Ovary (tissue), 9 donors: Measurements from ENCODE around the gene DLG1. TPM values are rescaled to one million over a fixed set of nuclear protein-coding genes. Genes with fewer than 3 reads are reported as not detected.
A peak's percentile ranks its signal among the peaks of the same experiment; 100 is the strongest.

Experiments used
- DNase-seq, 5 donors: peaks; one replicate each; pipeline ENCODE4 v3.0.0-alpha.2; 2019 to 2020
- H3K27ac ChIP-seq, 2 donors: fragments of 200-600 bp; one replicate each; pipeline versions ENCODE4 v1.5.1 to v1.8.0; 2019 to 2022
- H3K27me3 ChIP-seq: fragments of 200-600 bp; one replicate; pipeline ENCODE4 v1.8.0; 2022
- H3K36me3 ChIP-seq: fragments of 200-600 bp; sonication (generic); one replicate; pipeline ENCODE4 v1.5.1; 2019
- H3K4me1 ChIP-seq: one replicate; pipeline ENCODE4 v1.8.1; 2013; ENCODE audit warnings: mild to moderate bottlenecking, moderate library complexity; ENCODE audit not compliant: insufficient read depth
- H3K4me3 ChIP-seq: fragments of 200-600 bp; sonication (generic); one replicate; pipeline ENCODE4 v1.5.1; 2017
- H3K9me3 ChIP-seq, 2 donors: fragments of 200-600 bp in 1 of 2; sonication (generic) in 1 of 2; one replicate each; pipeline versions ENCODE4 v1.5.1 to v1.8.1; 2013 to 2019; ENCODE audit warnings: mild to moderate bottlenecking in 1 of 2, moderate library complexity in 1 of 2
- EP300 ChIP-seq: sonication (generic); formaldehyde crosslinking; IDR thresholded peaks from one replicate; pipeline ENCODE4 v1.6.1; 2017; ENCODE audit warnings: antibody characterized with exemption
- POLR2A ChIP-seq: fragments of 450-650 bp; IDR thresholded peaks from one replicate; pipeline ENCODE4 v1.6.1; 2017; ENCODE audit warnings: antibody characterized with exemption, mild to moderate bottlenecking, moderate library complexity
- WGBS, 3 donors: extraction: QIAGEN DNeasy Blood & Tissue Kit in 1 of 3; methylation state at CpG; one replicate each; pipeline versions ENCODE4 v1.1.5 to v1.1.7; 2013 to 2017; 5-methylcytosine and 5-hydroxymethylcytosine counted together
- intact Hi-C, 4 donors: fragments of 100-400 bp; cut with DNase I; formaldehyde crosslinking; loops; one replicate each; pipeline versions ENCODE4 v1.11.0 to v1.15.1; 2022 to 2023
- polyA plus RNA-seq, 2 donors: library from polyadenylated mRNA; stranded (reverse); fragments of 200-250 nt in 1 of 2; fragments of 350-450 nt in 1 of 2; fragmentation: Illumina TruSeq in 1 of 2; extraction: RNeasy Lipid Tissue Mini Kit (QIAGEN cat#74804) in 1 of 2; gene quantifications; one replicate each; pipeline ENCODE4 v1.2.3, GENCODE V29; 2013 to 2014
- total RNA-seq, 7 donors: library from RNA; depleted of rRNA in 2 of 7; stranded (reverse); fragments of >200 nt in 2 of 7; fragmentation: NEBNext Ultra II Directional in 3 of 7; extraction: Animal tissue kit (Norgen Biotek cat#: 25700) in 3 of 7; gene quantifications; one replicate each; pipeline versions ENCODE4 v1.1.0 to v1.2.4, GENCODE V29; 2016 to 2023
- TF ChIP-seq, protein P1 (sequence below), 3 donors: fragments of 450-650 bp in 2 of 3; fragments of 200-600 bp in 1 of 3; IDR thresholded peaks; one replicate each; pipeline versions ENCODE4 v1.5.1 to v1.8.0; 2016 to 2022; ENCODE audit warnings: antibody characterized with exemption in 3 of 3, mild to moderate bottlenecking in 1 of 3
- donor health status: DM: no; HTN: no; CAD: no; lungs with moderate emphysema.
- donor health status: DM: no; HTN: no; CAD: no.
- donor health status: Bipolar disorder and iron deficiency.
- donor health status: DM: yes; HTN: yes; CAD: no.
- donor health status: DM: no; HTN: no; CAD: no.
- donor health status: DM: yes; HTN: yes; CAD: no.

Gene DLG1
- total and polyA plus RNA-seq, 9 donors, result 20.5 to 99.1 (median 62.5) TPM

- H3K27ac ChIP-seq, result no peak overlapping the region
- H3K4me1 ChIP-seq, result no peaks in the 10 kb centered on the region
- no peak overlapping the region for H3K4me3 ChIP-seq
- 86 to 92% (median 90%) methylated on average over 2 of the region's 2 CpGs for WGBS, 3 donors
- no peaks in the 10 kb centered on the region for H3K36me3 ChIP-seq
- H3K9me3 ChIP-seq, result no peaks in the 10 kb centered on the region
- H3K27me3 ChIP-seq, result no peaks in the 10 kb centered on the region
- no peak for DNase-seq
- intact Hi-C loops, result no loop called here
- TF ChIP-seq EP300 (no peak), POLR2A (no peak)
- TF ChIP-seq, protein P1, sequence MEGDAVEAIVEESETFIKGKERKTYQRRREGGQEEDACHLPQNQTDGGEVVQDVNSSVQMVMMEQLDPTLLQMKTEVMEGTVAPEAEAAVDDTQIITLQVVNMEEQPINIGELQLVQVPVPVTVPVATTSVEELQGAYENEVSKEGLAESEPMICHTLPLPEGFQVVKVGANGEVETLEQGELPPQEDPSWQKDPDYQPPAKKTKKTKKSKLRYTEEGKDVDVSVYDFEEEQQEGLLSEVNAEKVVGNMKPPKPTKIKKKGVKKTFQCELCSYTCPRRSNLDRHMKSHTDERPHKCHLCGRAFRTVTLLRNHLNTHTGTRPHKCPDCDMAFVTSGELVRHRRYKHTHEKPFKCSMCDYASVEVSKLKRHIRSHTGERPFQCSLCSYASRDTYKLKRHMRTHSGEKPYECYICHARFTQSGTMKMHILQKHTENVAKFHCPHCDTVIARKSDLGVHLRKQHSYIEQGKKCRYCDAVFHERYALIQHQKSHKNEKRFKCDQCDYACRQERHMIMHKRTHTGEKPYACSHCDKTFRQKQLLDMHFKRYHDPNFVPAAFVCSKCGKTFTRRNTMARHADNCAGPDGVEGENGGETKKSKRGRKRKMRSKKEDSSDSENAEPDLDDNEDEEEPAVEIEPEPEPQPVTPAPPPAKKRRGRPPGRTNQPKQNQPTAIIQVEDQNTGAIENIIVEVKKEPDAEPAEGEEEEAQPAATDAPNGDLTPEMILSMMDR (IDR thresholded peaks at IDR 0.05), result no peak
These were observed 130.9 kb downstream of the DLG1 start for GRCh38 chr3:197167549-197167948.

GRCh38 chr3:197165890-197166289, 132.5 kb downstream of the DLG1 start:
- no peaks in the 10 kb centered on the region for H3K36me3 ChIP-seq
- 92 to 98% (median 96%) methylated on average over 6 of the region's 6 CpGs for WGBS, 3 donors
- no peak overlapping the region for H3K27ac ChIP-seq
- H3K27me3 ChIP-seq, result no peaks in the 10 kb centered on the region
- H3K4me3 ChIP-seq, result no peak overlapping the region
- TF ChIP-seq EP300 (no peak), POLR2A (no peak)
- TF ChIP-seq, protein P1 (IDR thresholded peaks at IDR 0.05), result no peak
- H3K4me1 ChIP-seq, result no peaks in the 10 kb centered on the region
- intact Hi-C loops, result no loop called here
- H3K9me3 ChIP-seq, result no peaks in the 10 kb centered on the region
- DNase-seq, result no peak

GRCh38 chr3:197155046-197155445, 143.4 kb downstream of the DLG1 start:
- Histone ChIP-seq H3K27ac (no peak overlapping the region), H3K27me3 (no peaks in the 10 kb centered on the region), H3K4me1 (no peaks in the 10 kb centered on the region), H3K4me3 (no peak overlapping the region), H3K9me3 (no peaks in the 10 kb centered on the region), H3K36me3 (no peaks in the 10 kb centered on the region)
- 95 to 100% (median 97%) methylated on average over 1 of the region's 1 CpG for WGBS, 3 donors
- TF ChIP-seq, protein P1 (IDR thresholded peaks at IDR 0.05), result no peak
- intact Hi-C loops, result no loop called here
- DNase-seq, result no peak

DNA sequence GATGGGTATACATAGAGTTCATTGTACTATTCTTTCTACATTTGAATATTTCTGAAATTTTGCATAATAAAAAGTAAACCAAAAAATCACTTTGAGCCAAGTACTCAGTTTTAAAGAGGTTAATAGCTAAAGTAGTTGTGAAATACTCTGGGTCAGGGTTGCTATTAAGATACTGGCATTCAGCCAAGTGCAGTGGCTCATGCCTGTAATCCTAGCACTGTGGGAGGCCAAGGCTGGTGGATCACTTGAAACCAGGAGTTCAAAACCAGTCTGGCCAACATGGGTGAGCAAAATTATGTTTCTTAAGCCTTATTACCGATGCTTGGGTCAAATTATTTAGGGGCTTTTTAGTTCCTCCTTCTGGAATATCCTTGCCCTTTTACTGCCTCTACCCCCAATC, 146.8 kb downstream of the DLG1 start:
- 74 to 92% (median 76%) methylated on average over 1 of the region's 1 CpG for WGBS, 3 donors
- Histone ChIP-seq H3K9me3 (no peaks in the 10 kb centered on the region), H3K4me3 (no peak overlapping the region), H3K36me3 (no peaks in the 10 kb centered on the region), H3K4me1 (no peaks in the 10 kb centered on the region), H3K27me3 (no peaks in the 10 kb centered on the region), H3K27ac (no peak overlapping the region)
- TF ChIP-seq, protein P1 (IDR thresholded peaks at IDR 0.05), result no peak
- TF ChIP-seq POLR2A, result no peak
- TF ChIP-seq EP300, result no peak
- intact Hi-C loops, result no loop called here
- DNase-seq, result peak in 2 of 5 donors; percentile 28 to 47

GRCh38 chr3:197149528-197149927, 148.9 kb downstream of the DLG1 start:
- intact Hi-C loops, result no loop called here
- no peaks in the 10 kb centered on the region for H3K9me3 ChIP-seq
- H3K36me3 ChIP-seq, result no peaks in the 10 kb centered on the region
- no peak overlapping the region for H3K4me3 ChIP-seq
- H3K27ac ChIP-seq, result no peak overlapping the region
- no peaks in the 10 kb centered on the region for H3K27me3 ChIP-seq
- H3K4me1 ChIP-seq, result no peaks in the 10 kb centered on the region
- TF ChIP-seq, protein P1 (IDR thresholded peaks at IDR 0.05), result no peak
- TF ChIP-seq EP300, result no peak
- DNase-seq, result no peak
- WGBS, 3 donors, result 93 to 97% (median 95%) methylated on average over 3 of the region's 3 CpGs
